C4-2B (cell line): ENCODE measurements around the gene CREG2.
"Not testable (repeated sequence)": the region's sequence is repeated elsewhere in the genome, so short reads cannot be mapped to it uniquely, and the experiment has no call there.

Source experiments
- H3K27ac ChIP-seq: fragments of 450-650 bp; 2 replicates; pipeline ENCODE4 v1.5.1; 2017
- CTCF ChIP-seq: fragments of 450-650 bp; conservative IDR thresholded peaks from 2 replicates; pipeline ENCODE4 v1.5.1; 2017; ENCODE audit warnings: mild to moderate bottlenecking
- ZFX ChIP-seq: fragments of 450-650 bp; IDR thresholded peaks from 2 replicates; pipeline ENCODE4 v1.6.1; 2017

The CREG2 gene

GRCh38 chr2:101327863-101328394 lies 59.4 kb downstream of the CREG2 start:
- H3K27ac ChIP-seq, result peak overlapping the region; percentile 68
- no peak for TF ChIP-seq CTCF
- TF ChIP-seq ZFX, result no peak

- TF ChIP-seq ZFX, result no peak
- TF ChIP-seq CTCF, result no peak
- no peak overlapping the region for H3K27ac ChIP-seq
These were observed 61.9 kb downstream of the CREG2 start for GRCh38 chr2:101325425-101325824.

GRCh38 chr2:101316568-101316967 lies 70.7 kb downstream of the CREG2 start:
- H3K27ac ChIP-seq, result not testable (repeated sequence)

GRCh38 chr2:101311696-101312017 lies 75.6 kb downstream of the CREG2 start:
- no peak overlapping the region for H3K27ac ChIP-seq
- TF ChIP-seq CTCF (no peak), ZFX (no peak)

GRCh38 chr2:101310834-101311695 lies 76.2 kb downstream of the CREG2 start:
- no peak overlapping the region for H3K27ac ChIP-seq
- TF ChIP-seq ZFX (no peak), CTCF (no peak)

GRCh38 chr2:101310090-101310833 lies 77.0 kb downstream of the CREG2 start:
- H3K27ac ChIP-seq, result no peak overlapping the region

More at GRCh38 chr2:101310090-101310833, 77.0 kb downstream of the CREG2 start:
- TF ChIP-seq ZFX, result no peak
- TF ChIP-seq CTCF, result no peak
